K562 (cell line): ENCODE data around the gene IQCM. TPM values are rescaled to one million over a fixed set of nuclear protein-coding genes. Genes with fewer than 3 reads are reported as not detected.

Experiments used
- ATAC-seq: fragments of 200-7000 bp; cut with Tn5 transposase; 3 replicates; pipeline ENCODE4 v1.9.1; 2020; ENCODE audit warnings: moderate library complexity
- BruUV-seq: library from RNA; stranded (reverse); fragments of 400-500 nt; replicated peaks from 2 replicates; lab custom pipeline; 2021; lab: Mats Ljungman, UMichigan
- CTCF ChIA-PET: fragments of 300-600 bp; formaldehyde crosslinking; extraction: SDS; loops from one replicate; lab custom pipeline; 2021; ENCODE audit warnings: low intra/inter-chr PET ratio; lab: Yijun Ruan, JAX
- POLR2A ChIA-PET: fragments of 300-600, 350-650 bp; sonication (Branson Sonifier 250); formaldehyde crosslinking; extraction: SDS; loops from one replicate; lab custom pipeline; 2021; ENCODE audit warnings: antibody characterized with exemption, inconsistent platforms; lab: Yijun Ruan, JAX
- DNase-seq, 4 experiments: peaks; one replicate each; pipeline versions ENCODE4 v3.0.0 to v3.0.0-alpha.2; 2011 to 2018; ENCODE audit warnings: low spot score in 3 of 4, mixed read lengths in 3 of 4; ENCODE audit errors: extremely low read depth in 1 of 4
- FAIRE-seq: peaks from 2 replicates; lab custom pipeline; 2011; peaks lifted over from hg19 to GRCh38; lab: Jason Lieb, UNC
- H2AFZ ChIP-seq: 2 replicates; pipeline ENCODE4 v1.6.0; 2011; ENCODE audit warnings: low read depth, low read length, control low read depth, inconsistent platforms
- H3K27ac ChIP-seq: fragments of 200-600 bp; 3 replicates; pipeline ENCODE4 v1.8.0; 2011; ENCODE audit warnings: low read depth, mild to moderate bottlenecking, control low read depth, inconsistent platforms, low read length, moderate library complexity, mixed read lengths; ENCODE audit errors: extremely low read depth
- H3K27me3 ChIP-seq, 2 experiments: fragments of 300-600 bp in 1 of 2; 2 replicates in 1 of 2; 3 replicates in 1 of 2; pipeline versions ENCODE4 v1.6.0 to v1.8.0; 2011; ENCODE audit warnings: inconsistent platforms in 2 of 2, low read length in 2 of 2, mild to moderate bottlenecking in 1 of 2, mixed read lengths in 1 of 2, moderate library complexity in 1 of 2; ENCODE audit not compliant: control insufficient read depth in 2 of 2, insufficient read depth in 2 of 2
- H3K36me3 ChIP-seq: fragments of 300-600 bp; 3 replicates; pipeline ENCODE4 v1.8.0; 2011; ENCODE audit warnings: mild to moderate bottlenecking, low read length, inconsistent platforms; ENCODE audit not compliant: control insufficient read depth, insufficient read depth
- H3K4me1 ChIP-seq, 2 experiments: fragments of 200-600 bp in 1 of 2; replicated peaks in 1 of 2; 2 replicates in 1 of 2; 3 replicates in 1 of 2; pipeline versions ENCODE4 v1.5.1 to v1.8.0; 2011; ENCODE audit warnings: inconsistent platforms in 2 of 2, low read length in 2 of 2, mild to moderate bottlenecking in 1 of 2, mixed read lengths in 1 of 2, moderate library complexity in 1 of 2; ENCODE audit not compliant: control insufficient read depth in 2 of 2, insufficient read depth in 2 of 2
- H3K4me2 ChIP-seq: 2 replicates; pipeline ENCODE4 v1.6.1; 2011; ENCODE audit warnings: low read length, control low read depth, inconsistent platforms, mixed read lengths; ENCODE audit not compliant: insufficient read depth
- H3K4me3 ChIP-seq: fragments of 200-600 bp; sonication (generic), shearing (Covaris generic); 2 replicates; pipeline ENCODE4 v1.5.1; 2016; ENCODE audit warnings: control low read depth, inconsistent platforms
- H3K79me2 ChIP-seq: fragments of 200-600 bp; 3 replicates; pipeline ENCODE4 v1.8.0; 2011; ENCODE audit warnings: low read length, inconsistent platforms; ENCODE audit not compliant: control insufficient read depth, insufficient read depth
- H3K9ac ChIP-seq, 2 experiments: 2 replicates each; pipeline versions ENCODE4 v1.6.0 to v1.6.1; 2011; ENCODE audit warnings: low read depth in 2 of 2, low read length in 2 of 2, control low read depth in 1 of 2, inconsistent platforms in 1 of 2, mild to moderate bottlenecking in 1 of 2, mixed read lengths in 1 of 2; ENCODE audit not compliant: insufficient read depth in 1 of 2
- H3K9me1 ChIP-seq: one replicate; pipeline ENCODE4 v1.6.0; 2011; ENCODE audit warnings: inconsistent platforms, mild to moderate bottlenecking, low read length, moderate library complexity; ENCODE audit not compliant: control insufficient read depth, insufficient read depth
- H3K9me3 ChIP-seq: replicated peaks from 2 replicates; pipeline ENCODE4 v1.5.1; 2011; ENCODE audit warnings: low read depth, low read length, inconsistent platforms; ENCODE audit not compliant: control insufficient read depth, insufficient read depth
- H4K20me1 ChIP-seq: replicated peaks from 2 replicates; pipeline ENCODE4 v1.6.1; 2011; ENCODE audit warnings: low read length, inconsistent platforms, mixed read lengths; ENCODE audit not compliant: control insufficient read depth, insufficient read depth
- ARHGAP35 ChIP-seq: fragments of 450-650 bp; IDR thresholded peaks from 2 replicates; pipeline ENCODE4 v1.6.1; 2018; ENCODE audit not compliant: partially characterized antibody
- CBX5 ChIP-seq: IDR thresholded peaks from 2 replicates; pipeline ENCODE4 v1.6.1; 2014; ENCODE audit warnings: low read depth, borderline replicate concordance
- DIDO1 ChIP-seq: fragments of 450-650 bp; IDR thresholded peaks from 2 replicates; pipeline ENCODE4 v1.6.1; 2016; ENCODE audit warnings: low read depth, missing biosample characterization, missing genetic modification characterization
- FOXJ3 ChIP-seq: sonication (generic); formaldehyde crosslinking; IDR thresholded peaks from 2 replicates; pipeline ENCODE4 v1.4.0; 2020; ENCODE audit warnings: mild to moderate bottlenecking, missing genetic modification reagents
- MTA1 ChIP-seq: fragments of 450-650 bp; IDR thresholded peaks from 2 replicates; pipeline ENCODE4 v1.6.1; 2017; ENCODE audit warnings: borderline replicate concordance
- PCBP1 ChIP-seq: fragments of 200-400 bp; formaldehyde crosslinking; IDR thresholded peaks from 2 replicates; pipeline ENCODE4 v1.6.1; 2018; ENCODE audit warnings: mild to moderate bottlenecking, low read depth, low read length; ENCODE audit not compliant: poor library complexity, severe bottlenecking
- POU5F1 ChIP-seq: fragments of 150-350 bp; IDR thresholded peaks from 2 replicates; pipeline ENCODE4 v1.6.1; 2014; ENCODE audit warnings: borderline replicate concordance, low read length, low read depth, mild to moderate bottlenecking; ENCODE audit not compliant: partially characterized antibody
- RBM34 ChIP-seq: fragments of 200-400 bp; formaldehyde crosslinking; IDR thresholded peaks from 2 replicates; pipeline ENCODE4 v1.6.1; 2018; ENCODE audit warnings: low read length, borderline replicate concordance; ENCODE audit not compliant: insufficient read depth
- SAP30 ChIP-seq: fragments of 200-600 bp; sonication (generic); IDR thresholded peaks from 2 replicates; pipeline ENCODE4 v1.6.1; 2012; ENCODE audit warnings: borderline replicate concordance, low read depth, mild to moderate bottlenecking, moderate library complexity, low read length, control low read depth, inconsistent platforms; ENCODE audit not compliant: insufficient read depth, poor library complexity, severe bottlenecking
- SIRT6 ChIP-seq: IDR thresholded peaks from one replicate; pipeline ENCODE4 v1.6.1; 2012; ENCODE audit warnings: low read depth, mild to moderate bottlenecking, control low read depth, inconsistent platforms, low read length, moderate library complexity
- ZFP36 ChIP-seq: fragments of 150-350 bp; IDR thresholded peaks from 2 replicates; pipeline ENCODE4 v1.6.1; 2018; ENCODE audit warnings: low read length, low read depth; ENCODE audit not compliant: partially characterized antibody
- ZKSCAN8 ChIP-seq: fragments of 200-800 bp; sonication (Bioruptor generic); IDR thresholded peaks from 2 replicates; pipeline ENCODE4 v1.6.1; 2016; ENCODE audit warnings: missing genetic modification characterization, missing compliant biosample characterization
- ZNF174 ChIP-seq: fragments of 250-450 bp; sonication (Bioruptor Pico); IDR thresholded peaks from 2 replicates; pipeline ENCODE4 v1.4.0; 2020; ENCODE audit warnings: mild to moderate bottlenecking
- ZNF280A ChIP-seq: fragments of 450-650 bp; IDR thresholded peaks from 2 replicates; pipeline ENCODE4 v1.6.1; 2018; ENCODE audit warnings: mild to moderate bottlenecking, low read depth; ENCODE audit not compliant: partially characterized antibody
- ZNF518B ChIP-seq: fragments of 250-450 bp; sonication (Bioruptor Pico); IDR thresholded peaks from 2 replicates; pipeline ENCODE4 v1.5.0; 2021; ENCODE audit warnings: mild to moderate bottlenecking, moderate library complexity
- in situ Hi-C: fragments of 300-500 bp; cut with MboI; formaldehyde crosslinking; loops from 4 replicates; pipeline ENCODE4 v1.15.0; 2018; ENCODE audit warnings: inconsistent platforms, mixed read lengths
- intact Hi-C: fragments of 100-400 bp; cut with micrococcal nuclease; formaldehyde crosslinking; loops from 2 replicates; pipeline ENCODE4 v1.14.2; 2022
- polyA plus RNA-seq, 8 experiments: library from polyadenylated mRNA; depleted of rRNA in 4 of 8; stranded (reverse) in 5 of 8; unstranded in 3 of 8; fragments of >200 nt; fragmentation: Nextera tagmentation in 2 of 8; fragmentation: Illumina TruSeq in 1 of 8; extraction: Ambion mirVana in 2 of 8; extraction: Trizol in 1 of 8; gene quantifications; 2 replicates each; pipeline versions ENCODE4 v1.2.1 to v1.2.3, GENCODE V29; 2011 to 2014; ENCODE audit warnings: inconsistent platforms in 1 of 8, missing spikeins in 1 of 8
- total RNA-seq, 7 experiments: library from RNA; depleted of rRNA in 6 of 7; stranded (reverse); fragments of >200 nt in 6 of 7; fragmentation: Illumina TruSeq in 2 of 7; extraction: Trizol in 2 of 7; gene quantifications; 2 replicates each; pipeline versions ENCODE4 v1.2.1 to v1.2.3, GENCODE V29; 2011 to 2021; ENCODE audit warnings: low replicate concordance in 1 of 7

Gene IQCM
- total and polyA plus RNA-seq, 9 of the 15 experiments (the other 6 are each of a cell fraction or from before 2014, with no cell fraction given) = not detected

GRCh38 chr4:149521611-149522425 is 293.8 kb downstream of the IQCM start (continued):
- TF ChIP-seq SAP30 (no peak), ZNF174 (CRISPR knock-in tag) (no peak), ZNF518B (CRISPR knock-in tag) (no peak), POU5F1 (no peak)

DNA sequence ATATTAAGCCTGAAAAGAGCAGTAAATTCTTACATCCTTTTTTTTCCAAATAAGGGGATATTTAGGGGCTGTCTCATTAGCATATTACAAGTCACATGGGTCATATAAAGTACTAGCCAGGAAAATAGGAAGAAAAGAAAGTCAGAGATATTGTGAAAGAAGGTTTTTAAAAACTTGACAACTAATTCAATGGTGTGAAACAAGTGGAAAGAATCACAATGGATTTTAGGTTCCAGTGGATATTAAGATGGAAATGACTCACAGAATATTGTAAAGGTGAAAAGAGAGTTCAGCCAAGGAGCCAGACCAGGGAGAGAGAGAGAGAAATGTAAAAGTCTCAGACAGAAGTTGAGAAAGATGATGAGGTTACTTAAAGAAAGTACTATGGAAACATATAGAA is 297.2 kb downstream of the IQCM start:
- H3K9ac ChIP-seq = no peak overlapping the region
- no peak overlapping the region for H2AFZ ChIP-seq
- H3K27ac ChIP-seq = no peak overlapping the region
- no peaks in the 10 kb centered on the region for H3K9me1 ChIP-seq
- CTCF ChIA-PET = no interaction called here
- in situ Hi-C loops = no loop called here
- no peaks in the 10 kb centered on the region for H3K9me3 ChIP-seq
- no peak overlapping the region for H3K4me2 ChIP-seq
- H3K79me2 ChIP-seq = no peaks in the 10 kb centered on the region
- no peak for ATAC-seq
- no peaks in the 10 kb centered on the region for H3K4me1 ChIP-seq
- FAIRE-seq = no peak
- DNase-seq = no peak
- no TSS peak for BruUV-seq
- H3K27me3 ChIP-seq = no peaks in the 10 kb centered on the region
- no peaks in the 10 kb centered on the region for H3K36me3 ChIP-seq
- intact Hi-C loops = no loop called here
- no peak overlapping the region for H3K4me3 ChIP-seq
- H4K20me1 ChIP-seq = no peaks in the 10 kb centered on the region
- POLR2A ChIA-PET = no interaction called here
- no peak for TF ChIP-seq FOXJ3 (CRISPR knock-in tag)
- TF ChIP-seq PCBP1 = no peak
- no peak for TF ChIP-seq ZNF280A
- no peak for TF ChIP-seq ZNF174 (CRISPR knock-in tag)
- TF ChIP-seq ARHGAP35 = no peak
- TF ChIP-seq DIDO1 (tag) = no peak
- no peak for TF ChIP-seq SIRT6
- TF ChIP-seq ZFP36 = no peak
- no peak for TF ChIP-seq ZKSCAN8 (CRISPR knock-in tag)
- no peak for TF ChIP-seq MTA1
- no peak for TF ChIP-seq RBM34
- no peak for TF ChIP-seq CBX5
